Right lobe of liver (tissue), 6 donors: ENCODE data around the gene CLPTM1L. TPM values are rescaled to one million over a fixed set of nuclear protein-coding genes. Genes with fewer than 3 reads are reported as not detected.
"Not testable (repeated sequence)": the region's sequence is repeated elsewhere in the genome, so short reads cannot be mapped to it uniquely, and the experiment has no call there.

Experiments
- ATAC-seq, 4 donors: fragments of 200-7000 bp; cut with Tn5 transposase; one replicate each; pipeline ENCODE4 v1.9.1; 2020; ENCODE audit warnings: mild to moderate bottlenecking in 4 of 4, moderate library complexity in 4 of 4
- DNase-seq, 3 donors: peaks; one replicate each; pipeline ENCODE4 v3.0.0-alpha.2; 2020
- H3K27ac ChIP-seq, 3 donors: fragments of 200-600 bp; one replicate each; pipeline ENCODE4 v1.8.0; 2022
- H3K27me3 ChIP-seq, 2 donors: fragments of 200-600 bp; one replicate each; pipeline ENCODE4 v1.8.0; 2022
- H3K36me3 ChIP-seq, 4 donors: fragments of 200-600 bp; sonication (generic) in 1 of 4; one replicate each; pipeline versions ENCODE4 v1.5.1 to v1.8.0; 2017 to 2022; ENCODE audit warnings: control low read depth in 1 of 4
- H3K4me1 ChIP-seq, 4 donors: fragments of 200-600 bp; sonication (generic) in 1 of 4; one replicate each; pipeline versions ENCODE4 v1.5.1 to v1.8.0; 2017 to 2022; ENCODE audit warnings: control low read depth in 1 of 4
- H3K4me3 ChIP-seq, 3 donors: fragments of 200-600 bp; one replicate each; pipeline ENCODE4 v1.8.0; 2022
- H3K9me3 ChIP-seq, 4 donors: fragments of 200-600 bp; sonication (generic) in 1 of 4; one replicate each; pipeline versions ENCODE4 v1.5.1 to v1.8.0; 2017 to 2022; ENCODE audit warnings: control low read depth in 1 of 4
- POLR2A ChIP-seq: fragments of 450-650 bp; IDR thresholded peaks from one replicate; pipeline ENCODE4 v1.6.1; 2017; ENCODE audit warnings: antibody characterized with exemption, mild to moderate bottlenecking
- WGBS: methylation state at CpG from one replicate; pipeline ENCODE4 v1.1.6; 2018; ENCODE audit warnings: low coverage, low lambda C conversion rate; ENCODE audit not compliant: insufficient coverage; ENCODE audit errors: missing lambda C conversion rate; 5-methylcytosine and 5-hydroxymethylcytosine counted together
- intact Hi-C, 2 donors: fragments of 100-400 bp; cut with DNase I; formaldehyde crosslinking; loops; one replicate each; pipeline versions ENCODE4 v1.11.2 to v1.14.1; 2022
- total RNA-seq, 6 experiments: library from RNA; depleted of rRNA in 2 of 6; stranded (reverse); fragments of >200 nt in 2 of 6; fragmentation: NEBNext Ultra II Directional in 3 of 6; extraction: Animal tissue kit (Norgen Biotek cat#: 25700) in 3 of 6; gene quantifications; one replicate each; pipeline versions ENCODE4 v1.1.0 to v1.2.4, GENCODE V29; 2016 to 2023
- TF ChIP-seq, protein P1 (sequence below), 4 donors: fragments of 200-600 bp in 3 of 4; fragments of 450-650 bp in 1 of 4; IDR thresholded peaks; one replicate each; pipeline versions ENCODE4 v1.5.1 to v1.8.0; 2016 to 2022; ENCODE audit warnings: antibody characterized with exemption in 4 of 4, mild to moderate bottlenecking in 2 of 4
- donor health status: DM: no; HTN: yes; CAD: no.
- donor health status: DM: no; HTN: no; CAD: no.
- donor health status: DM: no; HTN: no; CAD: no.
- donor health status: DM: no; HTN: yes; CAD: no.
- donor health status: DM: no; HTN: yes; CAD: no.

Gene CLPTM1L
- total RNA-seq, 6 experiments from 2014 or later = 63.8 to 155 (median 128) TPM

DNA sequence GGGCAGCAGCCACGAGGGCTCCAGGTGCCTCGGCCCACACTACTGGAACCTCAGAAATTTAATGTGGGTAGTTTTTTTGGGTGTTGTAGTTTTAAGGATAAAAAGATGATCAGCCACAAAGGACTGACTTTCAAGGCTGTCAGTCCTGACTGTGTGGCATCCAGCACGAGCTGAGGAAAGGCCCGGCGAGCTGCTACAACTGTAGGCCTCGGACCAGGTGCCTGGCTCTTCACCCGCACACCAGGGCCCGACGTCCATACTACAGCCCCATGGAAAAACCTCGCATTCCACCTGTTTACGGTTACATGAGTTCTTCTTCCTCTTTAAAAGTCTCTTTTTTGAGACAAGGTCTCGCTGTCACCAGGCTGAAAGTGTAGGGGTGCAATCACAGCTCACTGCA is 2.6 kb downstream of the CLPTM1L start:
- WGBS = 92% methylated on average over 8 of the region's 12 CpGs
- H3K9me3 ChIP-seq = no peaks in the 10 kb centered on the region
- H3K36me3 ChIP-seq = peaks cover 0 to 32% (median 23%) of the 10 kb centered on the region in 4 donors
- intact Hi-C loops = no loop called here
- no peak for TF ChIP-seq POLR2A
- TF ChIP-seq, protein P1, sequence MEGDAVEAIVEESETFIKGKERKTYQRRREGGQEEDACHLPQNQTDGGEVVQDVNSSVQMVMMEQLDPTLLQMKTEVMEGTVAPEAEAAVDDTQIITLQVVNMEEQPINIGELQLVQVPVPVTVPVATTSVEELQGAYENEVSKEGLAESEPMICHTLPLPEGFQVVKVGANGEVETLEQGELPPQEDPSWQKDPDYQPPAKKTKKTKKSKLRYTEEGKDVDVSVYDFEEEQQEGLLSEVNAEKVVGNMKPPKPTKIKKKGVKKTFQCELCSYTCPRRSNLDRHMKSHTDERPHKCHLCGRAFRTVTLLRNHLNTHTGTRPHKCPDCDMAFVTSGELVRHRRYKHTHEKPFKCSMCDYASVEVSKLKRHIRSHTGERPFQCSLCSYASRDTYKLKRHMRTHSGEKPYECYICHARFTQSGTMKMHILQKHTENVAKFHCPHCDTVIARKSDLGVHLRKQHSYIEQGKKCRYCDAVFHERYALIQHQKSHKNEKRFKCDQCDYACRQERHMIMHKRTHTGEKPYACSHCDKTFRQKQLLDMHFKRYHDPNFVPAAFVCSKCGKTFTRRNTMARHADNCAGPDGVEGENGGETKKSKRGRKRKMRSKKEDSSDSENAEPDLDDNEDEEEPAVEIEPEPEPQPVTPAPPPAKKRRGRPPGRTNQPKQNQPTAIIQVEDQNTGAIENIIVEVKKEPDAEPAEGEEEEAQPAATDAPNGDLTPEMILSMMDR (IDR thresholded peaks at IDR 0.05) = no peak
- H3K4me1 ChIP-seq = peaks cover 0 to 43% (median 20%) of the 10 kb centered on the region in 4 donors
- ATAC-seq (no peak), DNase-seq (no peak)
- no peaks in the 10 kb centered on the region for H3K27me3 ChIP-seq
- H3K27ac ChIP-seq = no peak overlapping the region
- H3K4me3 ChIP-seq = no peak overlapping the region

DNA sequence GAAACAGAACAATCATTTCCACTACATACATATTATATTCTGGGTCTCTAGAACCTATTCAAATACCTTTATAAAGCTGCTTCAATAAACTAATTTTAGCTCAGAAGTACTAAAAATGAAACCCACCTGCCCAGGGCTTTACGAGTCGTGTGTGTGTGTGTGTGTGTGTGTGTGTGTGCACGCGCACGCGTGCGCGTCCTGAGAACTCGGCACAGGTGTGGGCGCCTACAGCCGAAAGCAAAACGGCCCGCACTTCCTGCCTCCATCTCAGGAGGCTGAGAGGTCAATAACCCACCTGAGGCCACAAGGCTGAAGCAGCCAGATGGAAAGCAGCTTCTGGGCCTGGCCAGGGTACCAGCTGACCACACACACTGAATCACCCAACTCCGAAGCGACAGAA is 3.0 kb downstream of the CLPTM1L start:
- DNase-seq = no peak
- no peaks in the 10 kb centered on the region for H3K27me3 ChIP-seq
- TF ChIP-seq, protein P1 (IDR thresholded peaks at IDR 0.05) = no peak
- no peak for TF ChIP-seq POLR2A
- ATAC-seq = no peak
- peaks cover 0 to 48% (median 21%) of the 10 kb centered on the region in 4 donors for H3K4me1 ChIP-seq
- 84% methylated on average over 12 of the region's 15 CpGs for WGBS
- H3K4me3 ChIP-seq = no peak overlapping the region
- H3K36me3 ChIP-seq = peaks cover 0 to 36% (median 23%) of the 10 kb centered on the region in 4 donors
- no peak overlapping the region for H3K27ac ChIP-seq
- intact Hi-C loops = no loop called here
- H3K9me3 ChIP-seq = no peaks in the 10 kb centered on the region

DNA sequence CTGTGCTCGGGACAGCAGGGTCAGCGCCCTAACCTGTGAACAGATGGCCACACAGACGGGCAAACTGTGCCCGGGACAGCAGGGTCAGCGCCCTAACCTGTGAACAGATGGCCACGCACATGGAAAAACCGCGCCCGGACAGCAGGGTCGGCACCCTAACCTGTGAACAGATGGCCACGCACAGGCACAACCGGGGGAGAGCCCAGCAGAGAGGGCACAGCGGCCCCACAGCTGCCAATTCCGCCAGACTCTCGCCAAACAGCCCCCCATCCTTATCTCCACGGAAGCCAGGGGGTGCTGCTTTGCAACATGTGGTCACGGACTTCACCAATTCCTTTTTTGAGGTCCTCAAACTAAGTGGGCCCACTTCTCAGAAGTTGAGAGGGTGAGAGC is 5.1 kb downstream of the CLPTM1L start:
- WGBS = no CpG with 5 or more reads among the region's 17 CpGs
- not testable (repeated sequence) for H3K4me3 ChIP-seq, H3K9me3 ChIP-seq, H3K27me3 ChIP-seq
- Histone ChIP-seq H3K36me3 (peaks cover 0 to 52% (median 30%) of the 10 kb centered on the region in 4 donors), H3K27ac (peak overlapping the region in 2 of 3 donors; percentile 83 to 84), H3K4me1 (peaks cover 0 to 48% (median 25%) of the 10 kb centered on the region in 4 donors)
- DNase-seq (peak in 1 of 3 donors; percentile 75), ATAC-seq (peak in 2 of 4 donors; percentile 9 to 32)
- TF ChIP-seq, protein P1 (IDR thresholded peaks at IDR 0.05) = peak in 1 of 4 donors; percentile 6
- intact Hi-C loops = loop anchor here (5.0 to 10.0 kb wide), 2 partner anchors 155 to 158 kb away; no protein-coding TSS in a partner anchor

DNA sequence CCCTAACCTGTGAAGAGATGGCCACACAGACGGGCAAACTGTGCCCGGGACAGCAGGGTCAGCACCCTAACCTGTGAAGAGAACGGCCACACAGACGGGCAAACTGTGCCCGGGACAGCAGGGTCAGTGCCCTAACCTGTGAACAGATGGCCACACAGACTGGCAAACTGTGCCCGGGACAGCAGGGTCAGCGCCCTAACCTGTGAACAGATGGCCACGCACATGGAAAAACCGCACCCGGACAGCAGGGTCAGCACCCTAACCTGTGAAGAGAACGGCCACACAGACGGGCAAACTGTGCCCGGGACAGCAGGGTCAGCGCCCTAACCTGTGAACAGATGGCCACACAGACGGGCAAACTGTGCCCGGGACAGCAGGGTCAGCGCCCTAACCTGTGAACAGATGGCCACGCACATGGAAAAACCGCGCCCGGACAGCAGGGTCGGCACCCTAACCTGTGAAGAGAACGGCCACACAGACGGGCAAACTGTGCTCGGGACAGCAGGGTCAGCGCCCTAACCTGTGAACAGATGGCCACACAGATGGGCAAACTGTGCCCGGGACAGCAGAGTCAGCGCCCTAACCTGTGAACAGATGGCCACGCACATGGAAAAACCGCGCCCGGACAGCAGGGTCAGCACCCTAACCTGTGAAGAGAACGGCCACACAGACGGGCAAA is 5.6 kb downstream of the CLPTM1L start:
- not testable (repeated sequence) for H3K27me3 ChIP-seq, H3K9me3 ChIP-seq, ATAC-seq, H3K4me3 ChIP-seq
- intact Hi-C loops = loop anchor here (5.0 to 10.0 kb wide), 2 partner anchors 154 to 157 kb away; no protein-coding TSS in a partner anchor
- 20% methylated on average over 6 of the region's 34 CpGs for WGBS
- Histone ChIP-seq H3K27ac (peak overlapping the region in 1 of 3 donors; percentile 84), H3K36me3 (peaks cover 0 to 55% (median 34%) of the 10 kb centered on the region in 4 donors), H3K4me1 (peaks cover 0 to 48% (median 25%) of the 10 kb centered on the region in 4 donors)
- DNase-seq = peak; percentile 72 to 92 (median 91)

DNA sequence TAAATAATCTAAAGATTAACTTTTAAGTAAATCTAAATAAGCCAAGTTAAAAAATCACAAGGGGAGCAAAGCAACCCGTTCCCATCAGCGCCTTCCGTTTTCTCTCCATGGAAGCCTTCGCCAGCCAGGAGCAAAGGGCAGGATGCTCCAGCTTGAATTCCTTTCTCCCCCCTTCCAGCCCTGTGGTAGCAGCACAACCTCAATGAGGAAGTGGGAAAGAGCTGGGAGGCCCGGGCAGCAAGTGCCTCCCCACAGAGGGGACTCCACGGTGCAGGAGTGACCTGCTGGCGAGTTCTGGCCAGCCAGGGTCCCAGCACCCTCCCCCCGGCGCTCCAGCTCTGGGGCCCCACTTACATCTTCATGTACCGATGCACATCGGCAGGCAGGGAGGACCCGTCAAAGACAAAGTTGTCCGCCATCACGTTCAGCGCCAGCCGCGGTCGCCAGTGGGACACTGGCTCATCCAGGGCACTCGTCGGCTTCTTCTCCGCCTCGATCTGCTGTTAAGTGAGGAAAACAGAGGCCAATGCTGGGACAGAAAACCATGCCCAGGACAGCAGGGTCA is 6.3 kb downstream of the CLPTM1L start:
- DNase-seq = no peak
- TF ChIP-seq, protein P1 (IDR thresholded peaks at IDR 0.05) = no peak
- TF ChIP-seq POLR2A = no peak
- peaks cover 0 to 47% (median 23%) of the 10 kb centered on the region in 4 donors for H3K4me1 ChIP-seq
- H3K4me3 ChIP-seq = peak overlapping the region in 1 of 3 donors; percentile 39
- ATAC-seq = peak; percentile 8 to 37 (median 22)
- H3K9me3 ChIP-seq = no peaks in the 10 kb centered on the region
- intact Hi-C loops = loop anchor here (5.0 to 10.0 kb wide), 2 partner anchors 154 to 156 kb away; no protein-coding TSS in a partner anchor
- H3K27me3 ChIP-seq = no peaks in the 10 kb centered on the region
- 66% methylated on average over 11 of the region's 22 CpGs for WGBS
- H3K36me3 ChIP-seq = peaks cover 0 to 62% (median 38%) of the 10 kb centered on the region in 4 donors
- peak overlapping the region in 2 of 3 donors; percentile 48 to 80 for H3K27ac ChIP-seq
